Colonic mucosa (tissue), 4 donors: ENCODE results near the gene MORC4. TPM values are rescaled to one million over a fixed set of nuclear protein-coding genes. Genes with fewer than 3 reads are reported as not detected.
A peak's percentile ranks its signal among the peaks of the same experiment; 100 is the strongest.

Experiments used
- DNase-seq: peaks from one replicate; pipeline ENCODE4 v3.0.0-alpha.2; 2020
- H3K27ac ChIP-seq: fragments of 200-600 bp; one replicate; pipeline ENCODE4 v1.8.0; 2021
- H3K27me3 ChIP-seq: fragments of 200-600 bp; one replicate; pipeline ENCODE4 v1.8.0; 2021
- H3K36me3 ChIP-seq: fragments of 200-600 bp; one replicate; pipeline ENCODE4 v1.8.0; 2021
- H3K4me1 ChIP-seq: fragments of 200-600 bp; one replicate; pipeline ENCODE4 v1.8.0; 2021; ENCODE audit warnings: mild to moderate bottlenecking
- H3K4me3 ChIP-seq: fragments of 200-600 bp; one replicate; pipeline ENCODE4 v1.8.0; 2021
- H3K9ac ChIP-seq, 2 donors: one replicate each; pipeline ENCODE4 v1.7.0; 2013; ENCODE audit warnings: control low read depth in 2 of 2, low read depth in 2 of 2, low read length in 2 of 2
- H3K9me3 ChIP-seq: fragments of 200-600 bp; one replicate; pipeline ENCODE4 v1.8.0; 2021
- intact Hi-C: fragments of 100-400 bp; cut with DNase I; formaldehyde crosslinking; loops from one replicate; pipeline ENCODE4 v1.14.1; 2022
- total RNA-seq, 2 donors: library from RNA; stranded (reverse); fragmentation: NEBNext Ultra II Directional in 1 of 2; extraction: Animal tissue kit (Norgen Biotek cat#: 25700) in 1 of 2; gene quantifications; one replicate each; pipeline ENCODE4 v1.2.1, GENCODE V29; 2021
- TF ChIP-seq, protein P1 (sequence below): fragments of 200-600 bp; IDR thresholded peaks from one replicate; pipeline ENCODE4 v1.8.0; 2022; ENCODE audit warnings: antibody characterized with exemption, mild to moderate bottlenecking
- donor health status: healthy.
- donor health status: DM: no; HTN: no; CAD: no.
- donor health status: DM: no; HTN: no; CAD: no.

Gene MORC4
- total RNA-seq, 2 donors from 2014 or later, result 11.2 to 11.3 TPM

DNA sequence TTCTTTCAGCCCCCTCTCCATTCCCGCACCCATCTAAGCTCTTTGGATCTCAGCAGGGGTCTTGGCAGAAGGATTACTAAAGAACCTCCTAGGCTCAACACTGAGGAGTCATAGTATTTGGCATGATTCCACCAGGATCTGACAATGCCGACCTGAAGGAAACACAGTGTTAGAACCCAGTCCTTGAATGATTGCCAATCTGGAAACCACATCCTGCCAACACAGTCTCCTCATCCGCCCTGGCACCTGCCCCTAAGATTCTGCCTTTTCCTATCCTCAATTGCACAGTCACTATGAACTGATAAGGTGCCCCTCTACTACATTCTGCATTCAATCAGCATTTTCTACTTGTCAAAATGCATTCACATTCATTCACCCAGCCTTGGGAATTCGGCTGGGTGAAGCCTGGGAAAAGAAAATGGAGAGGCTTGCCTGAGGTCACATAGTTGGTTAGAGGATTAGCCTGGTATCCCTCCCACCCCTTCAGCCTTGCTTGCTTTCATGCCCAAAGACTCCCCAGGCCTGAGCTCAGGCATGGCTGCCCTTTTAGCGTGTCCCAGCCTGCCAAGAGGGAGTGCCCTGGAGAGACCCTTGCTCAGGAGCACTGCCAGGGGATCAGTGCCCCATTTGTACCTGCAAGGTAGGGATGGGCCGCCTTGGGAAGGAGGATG is 82.0 kb downstream of the MORC4 start:
- Histone ChIP-seq H3K9me3 (no peaks in the 10 kb centered on the region), H3K9ac (no peak overlapping the region), H3K27me3 (no peaks in the 10 kb centered on the region), H3K36me3 (no peaks in the 10 kb centered on the region), H3K4me3 (no peak overlapping the region), H3K27ac (no peak overlapping the region), H3K4me1 (no peaks in the 10 kb centered on the region)
- intact Hi-C loops, result no loop called here
- TF ChIP-seq, protein P1, sequence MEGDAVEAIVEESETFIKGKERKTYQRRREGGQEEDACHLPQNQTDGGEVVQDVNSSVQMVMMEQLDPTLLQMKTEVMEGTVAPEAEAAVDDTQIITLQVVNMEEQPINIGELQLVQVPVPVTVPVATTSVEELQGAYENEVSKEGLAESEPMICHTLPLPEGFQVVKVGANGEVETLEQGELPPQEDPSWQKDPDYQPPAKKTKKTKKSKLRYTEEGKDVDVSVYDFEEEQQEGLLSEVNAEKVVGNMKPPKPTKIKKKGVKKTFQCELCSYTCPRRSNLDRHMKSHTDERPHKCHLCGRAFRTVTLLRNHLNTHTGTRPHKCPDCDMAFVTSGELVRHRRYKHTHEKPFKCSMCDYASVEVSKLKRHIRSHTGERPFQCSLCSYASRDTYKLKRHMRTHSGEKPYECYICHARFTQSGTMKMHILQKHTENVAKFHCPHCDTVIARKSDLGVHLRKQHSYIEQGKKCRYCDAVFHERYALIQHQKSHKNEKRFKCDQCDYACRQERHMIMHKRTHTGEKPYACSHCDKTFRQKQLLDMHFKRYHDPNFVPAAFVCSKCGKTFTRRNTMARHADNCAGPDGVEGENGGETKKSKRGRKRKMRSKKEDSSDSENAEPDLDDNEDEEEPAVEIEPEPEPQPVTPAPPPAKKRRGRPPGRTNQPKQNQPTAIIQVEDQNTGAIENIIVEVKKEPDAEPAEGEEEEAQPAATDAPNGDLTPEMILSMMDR, result no peak
- no peak for DNase-seq

DNA sequence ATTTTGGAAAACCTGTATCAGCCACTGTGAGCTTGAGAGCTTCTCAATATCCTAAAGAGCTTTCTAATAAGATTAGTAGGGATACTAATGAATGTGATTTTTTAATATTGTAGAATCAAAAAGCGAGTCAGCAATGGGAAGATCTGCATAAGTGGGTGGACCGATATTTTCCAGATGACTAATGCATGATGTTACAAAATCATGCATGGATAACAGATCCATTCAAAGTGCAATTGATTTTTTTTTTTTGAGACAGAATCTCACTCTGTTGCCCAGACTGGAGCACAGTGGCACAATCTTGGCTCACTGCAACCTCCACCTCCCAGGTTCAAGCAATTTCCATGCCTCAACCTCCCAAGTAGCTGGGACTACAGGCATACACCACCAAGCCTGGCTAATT is 87.1 kb downstream of the MORC4 start:
- TF ChIP-seq, protein P1, result no peak
- no peak overlapping the region for H3K4me3 ChIP-seq
- intact Hi-C loops, result no loop called here
- no peaks in the 10 kb centered on the region for H3K4me1 ChIP-seq
- no peaks in the 10 kb centered on the region for H3K36me3 ChIP-seq
- no peaks in the 10 kb centered on the region for H3K9me3 ChIP-seq
- no peak overlapping the region for H3K27ac ChIP-seq
- DNase-seq, result no peak
- no peaks in the 10 kb centered on the region for H3K27me3 ChIP-seq
- H3K9ac ChIP-seq, result no peak overlapping the region

DNA sequence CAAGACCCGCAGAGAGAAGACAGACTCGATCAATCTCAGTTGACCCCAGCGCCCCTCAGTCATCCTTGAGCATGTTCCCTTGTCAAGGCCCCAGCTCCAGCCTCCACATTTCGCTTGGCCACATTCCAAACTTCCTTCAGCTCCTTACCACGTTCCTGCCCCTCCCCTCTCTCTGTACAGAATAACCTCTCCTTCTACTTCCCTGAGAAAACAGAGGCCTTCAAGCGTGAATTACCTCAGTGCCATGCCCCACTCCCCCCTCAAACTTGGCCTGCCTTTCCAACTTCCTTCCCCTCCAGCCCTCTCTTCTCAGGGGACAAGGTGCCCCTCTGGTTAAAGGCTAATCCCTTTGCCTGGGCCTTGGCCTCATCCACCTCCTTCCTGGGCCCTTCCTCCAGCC is 93.7 kb downstream of the MORC4 start:
- Histone ChIP-seq H3K4me3 (no peak overlapping the region), H3K9me3 (no peaks in the 10 kb centered on the region), H3K36me3 (no peaks in the 10 kb centered on the region), H3K9ac (no peak overlapping the region), H3K27me3 (no peaks in the 10 kb centered on the region), H3K27ac (no peak overlapping the region), H3K4me1 (no peaks in the 10 kb centered on the region)
- TF ChIP-seq, protein P1, result no peak
- intact Hi-C loops, result no loop called here
- peak; percentile 40 for DNase-seq

DNA sequence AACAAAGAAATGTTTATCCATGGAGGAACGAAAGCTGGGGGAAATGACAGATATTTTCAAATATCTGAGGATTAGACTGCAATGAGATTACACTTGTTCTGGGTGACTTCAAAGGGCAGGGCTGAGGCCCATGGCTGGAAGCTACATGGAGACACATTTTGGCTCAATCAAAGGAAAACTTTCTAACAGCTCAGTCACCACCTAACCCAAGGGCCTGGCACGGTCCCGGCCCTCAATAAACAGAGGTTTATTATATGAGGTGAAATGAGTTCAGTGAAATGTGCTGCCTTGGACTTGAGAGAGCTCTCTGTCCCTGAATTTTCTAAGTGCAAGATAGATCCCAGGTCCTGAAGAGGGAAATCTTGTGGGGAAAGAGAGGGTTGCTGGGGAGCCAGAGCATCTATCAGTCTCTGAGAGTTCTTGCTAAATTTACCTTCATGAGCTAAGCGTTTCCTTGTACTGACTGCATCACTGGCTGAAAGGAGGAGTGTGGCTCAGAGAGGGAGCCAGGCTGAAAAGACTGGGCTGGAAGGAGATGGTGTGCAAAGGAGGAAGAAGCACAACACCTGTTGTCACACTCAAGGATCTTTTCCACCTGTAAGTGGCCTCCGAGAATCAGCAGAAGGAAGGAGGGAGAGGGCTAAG is 94.8 kb downstream of the MORC4 start:
- H3K9me3 ChIP-seq, result no peaks in the 10 kb centered on the region
- H3K27ac ChIP-seq, result no peak overlapping the region
- TF ChIP-seq, protein P1, result no peak
- no peaks in the 10 kb centered on the region for H3K4me1 ChIP-seq
- H3K27me3 ChIP-seq, result no peaks in the 10 kb centered on the region
- H3K9ac ChIP-seq, result no peak overlapping the region
- no peaks in the 10 kb centered on the region for H3K36me3 ChIP-seq
- intact Hi-C loops, result no loop called here
- H3K4me3 ChIP-seq, result no peak overlapping the region
- DNase-seq, result no peak

DNA sequence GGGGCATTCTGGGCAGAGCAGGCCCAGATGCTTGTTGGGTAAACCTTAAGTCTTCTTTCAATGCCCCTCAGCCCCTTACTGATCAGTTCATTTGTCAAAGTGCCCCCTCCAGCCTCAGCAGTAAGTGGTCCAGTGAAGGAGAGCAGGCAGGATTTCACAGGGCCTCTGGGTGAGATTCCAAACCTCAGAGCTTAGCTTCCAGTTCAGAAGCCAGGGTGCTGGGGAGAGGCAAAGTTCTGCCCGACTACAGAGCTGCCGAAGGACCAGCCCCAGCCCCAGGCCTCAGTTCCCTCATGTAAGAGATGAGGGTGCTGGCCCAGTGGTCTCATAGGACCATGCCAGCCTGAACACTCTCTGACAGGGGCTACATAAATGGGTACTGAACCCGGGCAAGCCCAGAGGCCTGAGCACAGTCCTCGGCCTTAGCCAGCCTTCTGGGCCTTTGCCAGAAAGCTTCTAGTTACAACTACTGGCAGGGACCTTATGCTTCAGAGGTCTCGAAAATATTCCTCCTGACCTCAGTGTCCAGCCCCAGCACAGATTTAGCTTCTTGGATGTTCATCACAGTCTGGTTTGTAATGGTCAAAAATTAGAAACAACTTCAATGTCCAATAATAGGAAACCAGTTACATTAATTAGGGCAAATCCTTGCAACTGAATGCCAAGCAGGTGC is 96.0 kb downstream of the MORC4 start:
- Histone ChIP-seq H3K27me3 (no peaks in the 10 kb centered on the region), H3K9ac (no peak overlapping the region), H3K36me3 (no peaks in the 10 kb centered on the region), H3K9me3 (no peaks in the 10 kb centered on the region), H3K27ac (no peak overlapping the region), H3K4me3 (no peak overlapping the region), H3K4me1 (no peaks in the 10 kb centered on the region)
- TF ChIP-seq, protein P1, result no peak
- DNase-seq, result no peak
- intact Hi-C loops, result no loop called here
